Measurements from ENCODE around the gene PIK3R1.

Gene PIK3R1

DNA sequence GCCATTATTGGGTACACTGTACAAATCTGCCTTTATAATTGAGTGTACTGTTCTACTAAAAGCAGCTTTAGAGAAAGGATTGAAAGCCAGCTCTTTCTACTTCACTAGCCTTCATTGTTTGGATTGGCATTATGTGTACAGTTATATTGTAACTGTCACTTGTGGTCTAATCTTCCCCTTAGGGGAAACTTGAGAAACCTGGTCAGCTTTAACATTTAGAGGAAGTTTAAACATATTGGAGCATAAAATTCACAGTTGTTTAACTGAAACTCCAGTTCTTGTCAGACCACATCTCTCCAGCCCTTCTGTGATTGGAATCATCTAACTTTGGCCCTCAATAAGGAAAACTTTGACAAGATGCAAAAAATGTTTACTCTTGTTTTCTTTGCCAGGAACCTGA, 24.6 kb downstream of the PIK3R1 start:
- no peak for DNase-seq (ENCODE audit: extremely low read depth, low read depth)
- TF ChIP-seq, protein P1, sequence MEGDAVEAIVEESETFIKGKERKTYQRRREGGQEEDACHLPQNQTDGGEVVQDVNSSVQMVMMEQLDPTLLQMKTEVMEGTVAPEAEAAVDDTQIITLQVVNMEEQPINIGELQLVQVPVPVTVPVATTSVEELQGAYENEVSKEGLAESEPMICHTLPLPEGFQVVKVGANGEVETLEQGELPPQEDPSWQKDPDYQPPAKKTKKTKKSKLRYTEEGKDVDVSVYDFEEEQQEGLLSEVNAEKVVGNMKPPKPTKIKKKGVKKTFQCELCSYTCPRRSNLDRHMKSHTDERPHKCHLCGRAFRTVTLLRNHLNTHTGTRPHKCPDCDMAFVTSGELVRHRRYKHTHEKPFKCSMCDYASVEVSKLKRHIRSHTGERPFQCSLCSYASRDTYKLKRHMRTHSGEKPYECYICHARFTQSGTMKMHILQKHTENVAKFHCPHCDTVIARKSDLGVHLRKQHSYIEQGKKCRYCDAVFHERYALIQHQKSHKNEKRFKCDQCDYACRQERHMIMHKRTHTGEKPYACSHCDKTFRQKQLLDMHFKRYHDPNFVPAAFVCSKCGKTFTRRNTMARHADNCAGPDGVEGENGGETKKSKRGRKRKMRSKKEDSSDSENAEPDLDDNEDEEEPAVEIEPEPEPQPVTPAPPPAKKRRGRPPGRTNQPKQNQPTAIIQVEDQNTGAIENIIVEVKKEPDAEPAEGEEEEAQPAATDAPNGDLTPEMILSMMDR (IDR thresholded peaks at IDR 0.05; ENCODE audit: low read depth, low read length, missing control alignments), result no peak
- no peak overlapping the region for H3K4me3 ChIP-seq (replicated peaks; ENCODE audit: low read depth, low read length)

DNA sequence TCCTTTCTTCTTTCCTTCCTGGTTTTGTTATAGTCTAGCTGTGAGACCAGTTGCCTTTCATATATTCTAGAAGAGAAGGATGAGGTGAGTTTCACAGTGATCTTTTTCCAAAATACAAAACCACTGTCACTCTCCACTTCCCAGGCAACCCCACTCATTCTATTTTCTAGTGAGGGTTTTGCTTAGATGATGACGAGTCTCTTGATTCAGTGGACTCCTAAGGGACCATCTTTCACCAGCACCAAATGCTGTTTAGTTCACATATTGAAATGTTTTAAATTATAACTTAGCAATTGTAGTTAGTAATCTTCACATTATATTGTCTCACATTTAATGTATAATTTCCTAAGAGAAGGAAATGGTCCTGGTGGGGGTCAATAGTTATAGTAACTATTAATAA, 25.2 kb downstream of the PIK3R1 start:
- H3K4me3 ChIP-seq (replicated peaks; ENCODE audit: low read depth, low read length), result no peak overlapping the region
- TF ChIP-seq, protein P1 (IDR thresholded peaks at IDR 0.05; ENCODE audit: low read depth, low read length, missing control alignments), result no peak
- no peak for DNase-seq (ENCODE audit: extremely low read depth, low read depth)

DNA sequence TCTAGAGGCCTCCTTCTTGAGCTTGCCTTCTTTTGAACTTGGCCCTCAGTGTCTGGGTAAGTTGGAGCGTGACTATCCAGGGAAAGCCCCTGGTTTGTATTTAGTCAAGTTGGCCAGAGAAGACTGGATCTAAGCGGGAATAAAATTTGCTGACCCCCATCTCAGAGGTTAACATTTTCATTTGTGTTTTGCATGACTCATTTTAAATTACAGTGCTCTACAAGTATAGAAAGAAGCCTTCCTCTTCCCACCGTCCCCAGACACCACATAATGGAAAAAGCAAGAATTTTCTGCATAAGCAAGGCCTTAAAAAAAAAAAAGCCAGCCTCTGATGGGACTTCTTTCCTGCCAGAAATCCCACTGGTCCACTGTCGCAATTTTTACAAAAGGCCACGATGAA, 27.2 kb downstream of the PIK3R1 start:
- no peak overlapping the region for H3K4me3 ChIP-seq (replicated peaks; ENCODE audit: low read depth, low read length)
- peak; percentile 58 for DNase-seq (ENCODE audit: extremely low read depth, low read depth)
- TF ChIP-seq, protein P1 (IDR thresholded peaks at IDR 0.05; ENCODE audit: low read depth, low read length, missing control alignments), result no peak

DNA sequence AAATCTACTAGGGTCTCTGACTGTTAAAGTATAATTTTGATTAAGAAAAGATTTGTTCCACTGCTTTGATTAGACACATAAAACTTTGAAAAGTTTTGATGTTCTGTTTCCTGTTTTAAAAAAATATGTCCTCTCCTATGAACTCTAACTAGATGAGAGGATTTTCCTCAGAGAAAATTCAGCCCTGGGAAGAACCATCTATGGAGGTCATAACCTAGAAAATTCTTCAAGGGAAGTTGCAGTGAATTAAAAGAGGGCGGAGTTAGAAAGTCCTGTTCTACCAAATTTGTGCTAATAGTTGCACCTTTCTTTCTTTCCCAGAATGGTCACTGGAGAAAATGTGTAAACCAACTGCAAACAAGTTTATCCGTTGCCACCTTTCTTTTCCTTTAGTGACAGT, 27.7 kb downstream of the PIK3R1 start:
- no peak for DNase-seq (ENCODE audit: extremely low read depth, low read depth)
- TF ChIP-seq, protein P1 (IDR thresholded peaks at IDR 0.05; ENCODE audit: low read depth, low read length, missing control alignments), result no peak
- no peak overlapping the region for H3K4me3 ChIP-seq (replicated peaks; ENCODE audit: low read depth, low read length)

DNA sequence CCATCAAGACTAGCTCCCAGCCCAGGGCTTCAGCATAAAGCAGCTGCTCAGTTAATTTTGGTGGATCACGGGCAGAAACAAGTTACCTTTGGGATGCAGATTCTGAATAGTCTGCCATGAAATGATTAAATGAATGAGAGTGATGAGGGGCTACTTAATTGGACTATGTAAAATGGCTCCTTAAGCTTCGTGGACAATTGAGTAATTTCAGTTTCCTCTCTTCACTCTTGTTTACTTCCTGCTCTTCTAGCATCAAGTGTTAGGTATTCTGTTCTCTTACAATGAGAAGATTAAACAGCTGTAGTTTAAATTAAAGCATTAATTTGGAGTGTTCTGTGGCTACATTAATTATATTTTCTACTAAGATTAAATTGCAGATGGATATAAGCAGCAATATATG, 28.1 kb downstream of the PIK3R1 start:
- no peak for DNase-seq (ENCODE audit: extremely low read depth, low read depth)
- no peak overlapping the region for H3K4me3 ChIP-seq (replicated peaks; ENCODE audit: low read depth, low read length)
- TF ChIP-seq, protein P1 (IDR thresholded peaks at IDR 0.05; ENCODE audit: low read depth, low read length, missing control alignments), result no peak

DNA sequence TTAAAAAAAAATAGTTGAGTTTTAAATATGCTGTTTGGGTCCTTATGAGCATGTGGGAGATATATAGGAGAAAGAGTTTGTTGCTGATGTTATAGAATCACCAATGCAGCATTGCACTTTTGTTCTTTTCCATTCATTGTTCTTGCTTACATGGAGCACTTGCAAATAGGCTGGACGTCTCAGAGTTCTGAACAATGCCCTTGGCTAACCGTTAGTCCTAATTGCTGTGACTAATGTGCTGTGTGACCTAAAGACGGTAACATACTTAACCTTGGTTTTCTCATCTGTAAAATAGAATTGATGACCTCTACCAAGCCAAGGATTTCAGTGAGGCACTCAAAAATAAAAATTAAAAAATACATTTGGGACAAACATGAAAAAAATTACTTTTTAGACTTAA, 29.8 kb downstream of the PIK3R1 start:
- DNase-seq (ENCODE audit: extremely low read depth, low read depth), result no peak
- no peak overlapping the region for H3K4me3 ChIP-seq (replicated peaks; ENCODE audit: low read depth, low read length)
- TF ChIP-seq, protein P1 (IDR thresholded peaks at IDR 0.05; ENCODE audit: low read depth, low read length, missing control alignments), result no peak

DNA sequence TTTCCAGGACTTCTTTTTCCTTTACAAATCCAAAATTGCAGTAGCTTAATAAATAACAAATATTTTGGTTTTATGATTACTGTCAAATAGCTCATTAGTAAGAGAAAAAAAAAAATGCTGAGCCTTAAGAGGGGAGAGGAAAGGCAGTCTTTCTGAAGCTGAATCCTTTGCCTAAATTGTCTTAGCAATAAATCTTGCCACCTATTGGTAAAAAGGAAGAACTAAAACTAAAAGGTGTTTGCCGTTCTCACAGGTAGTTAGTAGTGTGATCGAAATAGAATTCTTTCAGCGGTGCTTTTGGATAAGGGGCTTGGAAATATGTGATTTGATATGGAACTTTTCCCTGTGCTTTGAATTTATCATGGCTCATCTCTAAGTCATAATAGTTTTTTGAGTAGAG, 31.2 kb downstream of the PIK3R1 start:
- TF ChIP-seq, protein P1 (IDR thresholded peaks at IDR 0.05; ENCODE audit: low read depth, low read length, missing control alignments), result no peak
- no peak for DNase-seq (ENCODE audit: extremely low read depth, low read depth)
- no peak overlapping the region for H3K4me3 ChIP-seq (replicated peaks; ENCODE audit: low read depth, low read length)
